ENCODE data around the gene MAP4K4.

- TF ChIP-seq CTCF (conservative IDR thresholded peaks at IDR 0.05; ENCODE audit: low read length) (no peak), EZH2phosphoT487 (IDR thresholded peaks at IDR 0.05; ENCODE audit: borderline replicate concordance) (no peak)
These were observed 15.2 kb upstream of the MAP4K4 start for GRCh38 chr2:101682311-101682710.
